ENCODE results near the gene CPEB3.

Gene CPEB3

GRCh38 chr10:92014620-92015019 lies 276.3 kb downstream of the CPEB3 start:
- no peak overlapping the region for H3K27ac Mint-ChIP-seq
- ATAC-seq (replicated peaks) (no peak), DNase-seq (no peak)
- H3K4me3 Mint-ChIP-seq, result no peak overlapping the region
- H3K9me3 Mint-ChIP-seq, result no peaks in the 10 kb centered on the region
- peaks cover 28 to 53% of the 10 kb centered on the region in 2 donors for H3K36me3 Mint-ChIP-seq
- H3K4me1 Mint-ChIP-seq, result peaks cover 0 to 5% of the 10 kb centered on the region in 2 donors
- no peaks in the 10 kb centered on the region for H3K27me3 Mint-ChIP-seq

DNA sequence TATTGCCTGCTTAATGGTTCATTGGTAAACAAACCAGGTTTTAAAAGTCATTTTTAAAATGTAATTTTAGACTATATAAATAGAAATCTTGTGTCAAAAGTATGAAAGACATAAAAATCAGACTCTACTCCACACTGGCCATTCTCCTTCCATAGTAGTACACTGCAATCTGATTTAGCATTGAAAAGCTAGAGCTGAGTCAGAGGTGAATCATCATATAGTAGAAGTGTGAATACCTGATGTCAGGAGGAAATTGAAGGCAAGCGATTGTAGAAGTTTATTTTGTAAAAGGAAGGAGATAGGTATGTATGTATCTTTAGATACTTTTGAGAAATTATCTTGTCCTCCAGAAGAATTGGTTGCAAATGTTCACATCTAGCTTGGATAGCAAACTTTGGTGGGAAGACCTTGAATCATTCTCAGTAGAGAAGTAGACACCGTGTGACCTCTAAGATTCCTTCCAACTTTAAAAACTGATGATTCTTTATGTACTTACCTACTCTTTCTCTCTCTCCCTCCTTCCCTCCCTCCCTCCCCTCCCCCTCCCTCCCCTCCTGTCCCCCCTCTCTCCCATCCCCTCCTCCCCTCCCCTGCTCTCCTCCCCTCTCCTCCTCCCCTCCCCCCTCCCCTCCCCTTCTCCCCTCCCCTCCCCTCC lies 279.2 kb downstream of the CPEB3 start:
- ATAC-seq (replicated peaks) (no peak), DNase-seq (no peak)
- Mint-ChIP-seq H3K4me3 (no peak overlapping the region), H3K27me3 (no peaks in the 10 kb centered on the region), H3K36me3 (peaks cover 18 to 39% of the 10 kb centered on the region in 2 donors), H3K9me3 (no peaks in the 10 kb centered on the region), H3K27ac (no peak overlapping the region), H3K4me1 (peaks cover 0 to 5% of the 10 kb centered on the region in 2 donors)

DNA sequence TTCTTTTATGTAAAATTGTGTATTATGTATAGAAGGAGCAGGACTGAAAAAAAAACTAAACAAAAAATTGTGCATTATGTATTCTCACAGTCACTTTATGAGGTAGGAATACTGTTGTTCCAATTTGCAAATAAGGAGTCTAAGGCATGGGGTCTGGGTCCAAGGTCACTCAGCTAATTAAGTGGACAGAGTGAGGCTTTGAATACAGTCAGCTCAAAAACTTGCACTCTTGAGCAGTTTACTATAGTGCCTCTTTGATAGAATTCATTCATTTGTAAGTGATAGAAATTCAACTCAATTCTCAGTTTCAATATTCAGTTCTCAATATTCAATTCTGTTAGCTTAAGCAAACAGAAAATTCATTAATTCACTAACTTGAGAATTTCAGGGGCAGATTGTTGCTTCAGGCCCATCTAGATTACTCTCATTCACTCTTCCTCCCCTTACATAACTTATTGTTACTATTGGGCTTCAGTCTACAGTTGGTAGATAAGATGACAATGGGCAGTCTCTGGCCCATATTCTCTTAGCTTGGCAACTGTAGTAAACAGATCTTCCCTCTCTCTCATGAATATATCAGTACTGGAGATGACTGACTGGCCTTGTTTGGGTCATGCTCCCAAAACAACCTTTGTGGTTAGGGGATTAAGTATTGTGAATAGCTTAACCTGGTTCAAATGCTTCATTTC lies 280.7 kb downstream of the CPEB3 start:
- peaks cover 22 to 42% of the 10 kb centered on the region in 2 donors for H3K36me3 Mint-ChIP-seq

GRCh38 chr10:92009445-92009844 lies 281.4 kb downstream of the CPEB3 start:
- H3K4me3 Mint-ChIP-seq, result no peak overlapping the region
- peaks cover 29 to 49% of the 10 kb centered on the region in 2 donors for H3K36me3 Mint-ChIP-seq
- DNase-seq (no peak), ATAC-seq (replicated peaks) (no peak)
- no peaks in the 10 kb centered on the region for H3K9me3 Mint-ChIP-seq
- no peaks in the 10 kb centered on the region for H3K27me3 Mint-ChIP-seq
- H3K27ac Mint-ChIP-seq, result no peak overlapping the region
- peaks cover 0 to 10% of the 10 kb centered on the region in 2 donors for H3K4me1 Mint-ChIP-seq

More for the DNA sequence above, 280.7 kb downstream of the CPEB3 start:
- ATAC-seq (replicated peaks), result no peak
- no peaks in the 10 kb centered on the region for H3K9me3 Mint-ChIP-seq
- no peaks in the 10 kb centered on the region for H3K27me3 Mint-ChIP-seq
- H3K27ac Mint-ChIP-seq, result no peak overlapping the region
- H3K4me3 Mint-ChIP-seq, result no peak overlapping the region
- DNase-seq, result no peak
- H3K4me1 Mint-ChIP-seq, result peaks cover 0 to 5% of the 10 kb centered on the region in 2 donors

DNA sequence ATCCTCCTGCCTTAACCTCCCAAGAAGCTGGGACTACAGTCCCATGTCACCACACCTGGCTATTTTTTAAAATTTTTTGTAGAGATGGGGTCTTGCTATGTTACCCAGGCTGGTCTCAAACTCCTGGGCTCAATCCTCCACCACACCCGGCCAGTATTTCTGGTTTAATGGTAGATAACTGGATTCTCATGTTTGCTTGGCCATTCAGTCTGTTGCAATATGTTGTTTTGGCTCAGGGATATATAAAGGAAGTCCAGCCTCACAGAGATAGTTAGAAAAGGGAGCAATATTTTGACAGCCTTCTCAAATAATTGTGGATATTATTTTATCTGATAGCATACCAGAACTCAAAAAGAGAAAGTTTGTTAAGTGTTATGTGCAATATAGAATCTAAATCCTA lies 284.9 kb downstream of the CPEB3 start:
- ATAC-seq (replicated peaks) (no peak), DNase-seq (no peak)
- Mint-ChIP-seq H3K4me1 (peaks cover 0 to 10% of the 10 kb centered on the region in 2 donors), H3K4me3 (no peak overlapping the region), H3K27ac (no peak overlapping the region), H3K27me3 (no peaks in the 10 kb centered on the region), H3K36me3 (peaks cover 48 to 58% of the 10 kb centered on the region in 2 donors), H3K9me3 (peaks cover 2% of the 10 kb centered on the region in 2 donors)

DNA sequence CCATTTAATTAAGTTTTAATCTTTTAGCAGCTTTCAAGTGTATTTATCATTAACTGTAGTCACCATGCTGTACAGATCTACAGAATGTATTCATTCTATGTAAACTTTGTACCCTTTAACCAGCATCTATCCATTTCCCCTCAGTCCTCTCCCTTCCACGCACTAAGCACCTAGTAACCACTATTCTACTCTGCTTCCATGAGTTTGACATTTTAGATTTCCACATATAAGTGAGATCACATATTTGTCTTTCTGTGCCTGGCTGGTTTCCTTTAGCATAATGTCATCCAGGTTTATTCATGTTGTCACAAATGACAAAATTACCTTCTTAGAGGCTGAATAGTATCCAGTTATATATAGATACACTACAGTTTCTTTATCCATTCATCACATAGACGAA lies 287.6 kb downstream of the CPEB3 start:
- H3K4me3 Mint-ChIP-seq, result no peak overlapping the region
- peaks cover 0 to 4% of the 10 kb centered on the region in 2 donors for H3K4me1 Mint-ChIP-seq
- no peak for ATAC-seq (replicated peaks)
- H3K27ac Mint-ChIP-seq, result no peak overlapping the region
- H3K9me3 Mint-ChIP-seq, result peaks cover 4 to 5% of the 10 kb centered on the region in 2 donors
- no peak for DNase-seq
- H3K36me3 Mint-ChIP-seq, result peaks cover 55 to 66% of the 10 kb centered on the region in 2 donors
- H3K27me3 Mint-ChIP-seq, result no peaks in the 10 kb centered on the region

GRCh38 chr10:92001995-92002394 lies 288.9 kb downstream of the CPEB3 start:
- ATAC-seq (replicated peaks), result no peak
- H3K27ac Mint-ChIP-seq, result no peak overlapping the region

GRCh38 chr10:92001581-92001980 lies 289.3 kb downstream of the CPEB3 start:
- DNase-seq, result no peak
- Mint-ChIP-seq H3K9me3 (peaks cover 4 to 5% of the 10 kb centered on the region in 2 donors), H3K27ac (no peak overlapping the region), H3K4me3 (no peak overlapping the region), H3K4me1 (peaks cover 0 to 4% of the 10 kb centered on the region in 2 donors), H3K36me3 (peaks cover 61 to 72% of the 10 kb centered on the region in 2 donors), H3K27me3 (no peaks in the 10 kb centered on the region)
- no peak for ATAC-seq (replicated peaks)

More at GRCh38 chr10:92001995-92002394, 288.9 kb downstream of the CPEB3 start:
- H3K9me3 Mint-ChIP-seq, result peaks cover 4 to 5% of the 10 kb centered on the region in 2 donors
- peaks cover 61 to 72% of the 10 kb centered on the region in 2 donors for H3K36me3 Mint-ChIP-seq
- no peaks in the 10 kb centered on the region for H3K27me3 Mint-ChIP-seq
- DNase-seq, result no peak
- H3K4me3 Mint-ChIP-seq, result no peak overlapping the region
- H3K4me1 Mint-ChIP-seq, result peaks cover 0 to 4% of the 10 kb centered on the region in 2 donors
